Stomach (tissue), 4 donors: ENCODE results near the gene KRTAP26-1.

Experiments used
- EP300 ChIP-seq: sonication (generic); formaldehyde crosslinking; IDR thresholded peaks from one replicate; pipeline ENCODE4 v1.6.1; 2017; ENCODE audit warnings: antibody characterized with exemption
- POLR2A ChIP-seq, 4 donors: fragments of 450-650 bp; IDR thresholded peaks; one replicate each; pipeline ENCODE4 v1.6.1; 2016; ENCODE audit warnings: antibody characterized with exemption in 4 of 4, control low read depth in 2 of 4, mild to moderate bottlenecking in 1 of 4, moderate library complexity in 1 of 4
- POLR2AphosphoS5 ChIP-seq, 3 donors: sonication (generic); formaldehyde crosslinking; IDR thresholded peaks; one replicate each; pipeline ENCODE4 v1.6.1; 2016; ENCODE audit warnings: antibody characterized with exemption in 3 of 3
- TF ChIP-seq, protein P1 (sequence below), 7 experiments: fragments of 450-650 bp in 4 of 7; fragments of 200-600 bp in 3 of 7; sonication (generic) in 3 of 7; IDR thresholded peaks; one replicate each; pipeline ENCODE4 v1.5.1; 2016 to 2019; ENCODE audit warnings: antibody characterized with exemption in 7 of 7, control low read depth in 2 of 7, mild to moderate bottlenecking in 1 of 7

DNA sequence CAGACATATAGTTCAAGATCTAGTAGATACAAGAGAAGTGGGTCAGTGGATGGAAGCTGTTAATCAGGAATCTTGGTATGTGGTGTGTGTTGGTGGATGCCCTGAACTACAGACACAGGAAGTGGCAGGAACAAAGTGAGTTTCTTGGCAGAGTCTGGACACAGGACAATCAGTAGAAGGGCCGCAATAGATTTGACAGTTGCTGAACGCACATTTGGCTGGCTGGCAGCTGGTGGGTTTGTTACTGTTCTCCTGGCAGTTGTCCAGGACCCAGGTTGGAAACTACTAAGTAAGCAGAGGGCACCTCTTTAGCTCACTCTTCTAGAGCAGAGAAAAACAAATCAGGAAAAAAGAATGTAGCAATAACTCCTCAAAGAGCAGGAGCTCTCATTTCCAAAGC lies 13.2 kb downstream of the KRTAP26-1 start:
- TF ChIP-seq, protein P1, sequence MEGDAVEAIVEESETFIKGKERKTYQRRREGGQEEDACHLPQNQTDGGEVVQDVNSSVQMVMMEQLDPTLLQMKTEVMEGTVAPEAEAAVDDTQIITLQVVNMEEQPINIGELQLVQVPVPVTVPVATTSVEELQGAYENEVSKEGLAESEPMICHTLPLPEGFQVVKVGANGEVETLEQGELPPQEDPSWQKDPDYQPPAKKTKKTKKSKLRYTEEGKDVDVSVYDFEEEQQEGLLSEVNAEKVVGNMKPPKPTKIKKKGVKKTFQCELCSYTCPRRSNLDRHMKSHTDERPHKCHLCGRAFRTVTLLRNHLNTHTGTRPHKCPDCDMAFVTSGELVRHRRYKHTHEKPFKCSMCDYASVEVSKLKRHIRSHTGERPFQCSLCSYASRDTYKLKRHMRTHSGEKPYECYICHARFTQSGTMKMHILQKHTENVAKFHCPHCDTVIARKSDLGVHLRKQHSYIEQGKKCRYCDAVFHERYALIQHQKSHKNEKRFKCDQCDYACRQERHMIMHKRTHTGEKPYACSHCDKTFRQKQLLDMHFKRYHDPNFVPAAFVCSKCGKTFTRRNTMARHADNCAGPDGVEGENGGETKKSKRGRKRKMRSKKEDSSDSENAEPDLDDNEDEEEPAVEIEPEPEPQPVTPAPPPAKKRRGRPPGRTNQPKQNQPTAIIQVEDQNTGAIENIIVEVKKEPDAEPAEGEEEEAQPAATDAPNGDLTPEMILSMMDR (IDR thresholded peaks at IDR 0.05), result no peak
- no peak for TF ChIP-seq EP300
- TF ChIP-seq POLR2A (IDR thresholded peaks at IDR 0.05), result no peak
- TF ChIP-seq POLR2AphosphoS5 (IDR thresholded peaks at IDR 0.05), result no peak
